CD4-positive, alpha-beta T cell treated with Interferon gamma for 1 hour (primary cell): ENCODE data around the gene HES6.
A peak's percentile ranks its signal among the peaks of the same experiment; 100 is the strongest.

Experiments used
- DNase-seq: peaks from one replicate; pipeline ENCODE4 v3.0.0-alpha.2; 2020

The HES6 gene

DNA sequence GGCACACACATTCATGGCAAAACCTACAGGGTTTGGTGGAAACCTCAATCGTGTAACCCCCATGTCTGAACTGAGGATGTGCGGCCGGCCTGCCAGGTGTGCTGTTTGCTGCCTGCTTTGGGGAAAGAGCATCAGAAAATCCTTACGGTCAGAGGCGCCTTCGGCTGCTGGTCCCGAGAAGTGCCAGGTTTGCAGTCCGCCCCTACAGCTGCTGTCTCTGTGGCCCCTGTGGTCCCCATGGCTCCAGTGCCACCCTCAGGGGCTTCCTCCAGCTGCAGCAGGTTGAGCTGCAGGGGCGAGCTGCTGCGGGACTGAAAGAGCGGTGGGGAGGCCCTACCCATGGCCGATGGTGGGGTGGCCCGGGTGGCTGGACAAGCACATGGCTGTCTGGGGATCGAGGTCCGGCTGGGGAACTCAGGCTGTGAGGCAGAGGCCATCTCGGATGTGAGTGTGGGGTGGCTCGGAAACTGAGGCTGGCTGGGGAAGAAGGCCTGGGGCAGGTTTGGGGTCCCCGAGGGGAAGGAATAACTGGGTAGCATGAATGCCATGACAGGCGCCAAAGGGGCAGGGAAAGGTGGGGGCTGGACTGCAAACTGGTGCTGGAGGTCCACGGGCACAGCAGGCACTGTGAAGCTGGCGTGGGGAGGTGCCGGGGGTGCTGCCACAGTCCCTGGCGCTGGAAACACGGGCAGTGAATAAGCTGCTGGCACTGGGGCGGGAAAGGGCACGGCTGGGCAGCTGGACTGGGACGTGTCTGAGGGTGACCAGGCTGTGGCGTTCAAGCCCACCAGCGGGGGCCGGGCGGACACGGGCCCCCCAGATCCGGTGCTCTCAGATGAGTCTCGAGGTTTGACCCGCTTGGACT, 13.2 kb upstream of the HES6 start:
- no peak for DNase-seq

DNA sequence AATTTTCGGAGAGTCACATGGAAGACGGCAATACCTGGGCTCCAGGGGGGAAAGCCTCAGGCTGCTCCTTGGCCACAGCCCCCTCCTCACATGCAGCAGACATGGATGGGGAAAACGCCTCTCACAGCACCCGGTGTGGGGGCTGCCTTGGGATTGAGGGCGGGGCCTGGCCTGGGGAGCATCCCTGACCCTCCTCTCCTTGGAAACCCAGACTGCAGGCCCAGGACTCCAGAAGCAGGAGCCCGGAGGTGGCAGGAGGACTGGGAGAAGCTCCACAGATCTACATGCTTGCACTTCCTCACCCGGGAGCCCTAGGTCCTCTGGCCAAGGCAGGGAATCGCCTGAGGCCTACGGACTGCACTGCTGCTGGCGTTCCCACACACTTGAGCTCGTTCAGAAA, 12.1 kb upstream of the HES6 start:
- DNase-seq: no peak

DNA sequence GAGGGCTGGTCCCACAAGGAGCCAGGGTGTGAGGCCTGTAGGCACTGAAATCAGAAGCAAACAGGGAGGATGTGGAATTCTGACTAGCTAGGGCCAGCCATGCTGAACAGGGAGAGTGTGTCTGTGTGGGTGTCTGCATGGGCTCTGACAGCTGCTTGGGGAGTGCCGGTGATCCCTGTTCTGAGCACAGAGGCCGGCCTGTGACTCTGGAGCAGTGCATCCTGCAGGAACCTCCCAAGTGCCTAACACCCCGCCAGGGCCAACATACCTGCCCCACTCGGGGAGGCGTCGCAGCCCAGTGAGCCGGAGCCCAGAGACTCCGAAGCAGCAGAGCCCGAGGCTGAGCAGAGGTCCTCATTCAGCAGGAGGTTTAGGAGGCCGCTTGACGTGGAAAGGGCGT, 11.5 kb upstream of the HES6 start:
- DNase-seq: no peak

DNA sequence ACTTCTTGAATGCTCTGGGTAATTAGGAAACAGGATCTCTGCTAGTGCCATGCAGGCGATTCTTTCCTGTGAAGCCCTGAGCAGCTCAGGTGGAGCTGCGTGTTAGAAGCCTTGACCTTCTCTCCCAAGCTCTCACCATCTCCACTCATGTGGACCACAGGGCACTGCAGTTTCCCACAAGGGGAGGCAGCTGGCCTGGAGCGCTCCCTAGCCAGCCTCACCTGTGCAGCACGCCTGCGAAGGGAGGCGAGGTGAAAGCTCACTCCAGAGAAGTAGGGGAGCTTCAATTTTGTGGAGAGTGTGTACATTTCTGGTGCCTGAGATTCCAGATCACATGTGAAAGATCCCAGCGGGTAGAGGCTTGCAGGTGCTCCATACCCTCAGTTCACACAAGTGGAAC, 11.1 kb upstream of the HES6 start:
- no peak for DNase-seq

DNA sequence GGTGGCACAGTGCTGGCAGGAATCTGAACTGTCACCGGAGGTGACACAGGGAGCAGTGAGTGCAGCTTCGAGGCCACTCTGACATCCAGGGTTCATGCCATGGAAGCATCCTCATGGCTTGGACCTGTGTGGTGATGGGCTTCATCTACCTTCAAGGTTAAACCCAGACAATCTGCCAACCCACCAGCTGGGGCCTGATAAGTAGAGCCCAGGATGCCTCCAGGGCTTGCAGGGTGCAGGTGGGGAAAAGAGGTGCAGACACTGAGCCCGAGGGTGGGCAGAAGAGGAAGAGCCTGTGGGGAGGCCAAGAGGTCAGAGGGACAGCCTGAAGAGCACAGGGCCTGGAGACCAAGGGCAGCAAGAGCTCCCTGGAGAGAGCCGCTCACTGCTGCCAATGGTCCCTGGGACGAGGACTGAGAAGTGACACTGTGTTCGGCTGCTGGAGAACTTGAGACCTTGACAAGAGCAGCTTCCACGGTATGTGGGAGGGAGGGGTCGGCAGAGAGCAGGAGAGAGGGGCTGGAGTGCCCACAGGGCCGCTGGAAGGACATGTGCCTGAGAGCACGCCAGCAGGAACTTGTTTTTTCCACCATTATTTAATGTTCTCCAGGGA, 8.1 kb upstream of the HES6 start:
- DNase-seq: no peak

DNA sequence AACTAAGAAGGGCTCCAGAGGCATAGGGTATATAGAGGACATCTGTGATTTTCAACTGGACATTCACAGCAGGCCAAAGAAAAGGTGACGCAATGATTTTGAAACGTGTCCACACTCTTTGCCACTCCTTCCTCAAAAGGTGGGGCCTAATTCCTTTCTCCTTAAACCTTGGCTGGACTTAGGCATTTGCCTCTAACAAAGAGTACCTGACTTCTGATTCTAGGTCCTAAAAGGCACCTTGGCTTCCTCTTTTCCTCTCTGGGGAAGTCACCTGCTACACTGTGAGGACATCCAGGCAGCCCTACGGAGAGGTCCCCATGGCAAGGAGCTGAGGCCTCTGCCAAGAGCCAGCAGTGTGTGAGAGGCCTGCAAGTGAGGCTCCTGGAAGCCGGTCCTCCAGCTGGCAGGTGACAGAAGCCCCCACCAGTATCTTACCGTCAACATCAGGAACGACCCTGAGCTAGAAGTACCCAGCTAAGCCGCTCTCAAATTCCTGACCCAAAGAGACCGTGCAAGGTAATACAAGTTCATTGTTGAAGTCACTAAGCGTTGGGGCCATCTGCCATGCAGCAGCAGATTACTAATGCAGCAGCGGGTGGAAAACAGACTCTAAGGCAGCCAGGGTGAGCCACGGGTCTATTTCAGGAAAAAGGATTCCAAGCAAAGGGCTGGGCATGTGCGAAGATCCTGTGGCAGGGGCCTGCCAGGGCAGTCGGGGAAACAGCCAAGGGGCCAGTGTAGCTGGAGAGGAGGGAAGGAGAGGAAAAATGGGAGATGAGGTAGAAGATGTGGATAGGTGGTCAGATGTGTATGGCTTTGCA, 7.4 kb upstream of the HES6 start:
- no peak for DNase-seq

DNA sequence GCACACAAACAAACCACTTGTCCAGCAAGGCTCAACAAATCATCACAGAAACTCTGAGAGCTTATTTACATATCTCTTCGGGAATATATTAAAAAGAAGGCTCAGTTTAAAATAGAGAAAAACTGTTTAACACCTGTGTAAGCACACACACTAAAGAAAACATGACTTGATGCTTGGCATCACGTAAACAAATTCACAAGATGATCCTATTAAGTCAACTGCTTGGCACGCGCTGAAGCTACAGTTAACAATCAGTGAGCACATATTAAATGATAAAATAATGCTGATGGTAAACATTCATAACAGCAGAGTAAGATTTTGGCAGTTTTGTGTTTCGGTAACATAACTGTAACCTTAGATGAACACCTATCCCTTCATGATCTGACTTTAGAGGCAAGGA, 4.3 kb upstream of the HES6 start:
- DNase-seq: no peak

DNA sequence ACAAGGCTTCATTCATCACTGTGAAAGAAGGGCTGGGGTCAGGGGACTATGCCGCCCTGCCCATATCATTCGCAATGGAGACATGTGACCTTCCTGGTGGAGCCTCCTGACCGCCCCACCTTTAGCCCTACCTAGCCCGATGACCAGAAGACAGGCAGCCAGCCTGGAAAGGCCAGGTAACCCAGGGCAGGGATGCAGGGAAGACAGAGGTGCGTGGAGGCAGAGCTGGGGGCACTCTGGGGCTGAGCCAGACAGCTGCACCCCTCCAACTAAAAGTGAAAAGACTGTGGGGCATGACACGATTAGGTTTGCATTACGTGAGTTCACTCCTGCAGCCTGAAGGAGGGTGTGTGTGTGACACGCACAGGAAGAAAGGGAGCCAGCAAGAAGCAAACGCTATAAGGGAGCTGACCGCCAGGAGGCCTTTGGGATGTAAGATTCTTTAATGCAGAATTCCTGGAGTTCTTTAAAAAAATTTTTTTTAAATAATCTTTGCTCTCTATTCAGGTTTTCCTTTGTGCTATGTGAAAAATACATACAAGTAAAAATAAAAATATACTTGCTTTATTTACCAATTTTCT, 3.7 kb upstream of the HES6 start:
- no peak for DNase-seq

DNA sequence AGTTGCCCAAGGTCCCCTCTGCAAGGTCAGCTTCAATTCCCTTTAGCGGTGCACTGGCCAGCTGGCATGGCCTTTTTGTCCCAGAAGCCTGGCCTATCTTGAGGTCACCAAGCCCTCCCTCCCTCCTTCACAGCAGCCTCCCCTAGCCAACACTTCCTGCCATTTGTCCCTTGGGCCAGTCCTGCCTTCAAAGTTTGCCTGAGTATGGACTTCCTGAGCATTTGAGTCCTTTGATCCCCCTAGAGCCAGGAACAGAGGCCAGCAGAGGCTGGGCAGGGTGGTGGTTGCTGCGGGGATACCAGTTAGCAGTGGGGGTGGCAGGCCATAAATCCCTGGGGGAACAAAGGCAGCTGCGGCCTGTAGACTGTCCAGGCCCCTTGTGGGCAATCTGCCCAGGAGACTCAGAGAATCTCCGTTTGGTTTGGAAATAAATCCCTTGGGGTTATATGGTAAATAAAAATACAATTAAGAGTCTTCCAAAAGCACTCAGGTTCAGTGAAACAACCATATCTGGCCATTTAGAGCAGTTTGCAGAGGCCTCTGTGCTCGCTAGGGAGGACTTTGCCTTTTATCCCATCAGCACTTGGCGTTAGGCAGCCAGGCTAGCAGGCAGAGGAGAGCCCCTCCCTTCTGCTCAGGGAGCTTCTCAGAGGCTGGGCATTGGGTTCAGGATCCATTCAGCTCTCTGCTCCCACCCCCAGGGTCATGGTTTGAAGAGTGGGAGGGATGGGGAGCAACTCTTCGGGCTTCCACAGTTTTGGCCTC, 3.1 kb upstream of the HES6 start:
- DNase-seq: no peak

DNA sequence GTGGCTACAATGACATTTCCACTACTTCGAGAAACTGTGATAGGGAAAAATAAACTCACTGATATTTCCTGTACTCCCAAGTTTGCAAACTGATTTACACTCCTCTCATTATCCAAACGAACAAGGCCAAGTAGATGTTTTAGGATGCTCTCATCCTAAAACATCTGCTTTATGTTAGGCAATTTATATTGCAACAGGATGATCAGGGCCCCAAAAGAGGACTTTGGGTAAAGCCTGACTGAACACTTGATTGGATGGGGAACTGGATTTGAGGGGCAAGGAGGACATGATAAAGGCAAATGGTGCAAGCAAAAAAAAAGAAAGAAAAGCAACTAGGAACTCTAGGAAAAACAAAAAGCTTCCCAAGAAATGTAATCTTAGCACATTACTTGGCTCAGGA, 2.1 kb upstream of the HES6 start:
- no peak for DNase-seq

DNA sequence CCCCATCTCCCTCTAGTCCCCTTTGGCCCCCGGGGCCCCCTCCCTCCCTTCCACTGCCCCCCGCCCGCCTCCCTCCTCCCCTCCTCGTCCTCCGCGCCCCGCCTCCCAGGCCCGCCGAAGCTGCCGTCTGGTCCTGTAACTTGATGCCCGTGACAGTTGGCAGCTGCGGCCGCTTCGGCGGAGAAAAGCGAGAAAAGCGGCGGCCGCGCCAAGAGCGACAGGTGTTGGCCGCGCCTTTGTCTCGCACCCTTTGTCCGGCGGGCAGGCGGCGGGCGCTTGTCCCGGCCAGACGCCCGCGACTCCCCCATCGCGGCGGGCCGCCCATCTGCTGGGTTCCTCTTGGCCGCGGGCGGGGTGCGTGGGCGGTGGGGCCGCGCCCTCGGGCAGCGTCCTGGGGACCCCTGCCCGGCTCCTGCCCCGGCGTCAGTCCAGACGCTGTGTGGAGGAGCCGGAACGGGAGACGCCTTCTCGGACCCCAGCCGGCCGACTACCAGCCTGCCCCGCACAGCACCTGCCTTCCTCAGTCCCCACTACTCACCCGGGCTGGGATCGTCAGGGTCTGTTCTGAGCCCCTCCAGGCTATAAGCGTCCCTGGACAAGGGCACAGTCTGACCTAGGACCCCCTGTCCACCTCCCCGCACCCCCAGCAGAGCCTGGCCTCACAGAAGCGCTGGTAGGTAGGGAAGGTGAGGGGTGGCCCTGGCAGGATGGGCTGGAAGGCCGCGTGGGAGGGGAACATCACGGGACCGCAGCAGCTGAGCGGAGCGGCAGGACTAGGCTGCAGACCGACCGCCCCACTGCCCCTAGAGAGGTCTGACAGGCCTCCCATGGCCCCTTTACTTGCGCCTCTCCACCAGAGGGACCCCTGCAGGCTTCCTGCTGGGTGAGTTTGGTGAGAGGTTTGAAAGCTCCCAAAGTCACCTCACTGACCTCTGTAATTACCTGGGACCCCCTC, 1.2 kb upstream of the HES6 start:
- peak; percentile 23 for DNase-seq

DNA sequence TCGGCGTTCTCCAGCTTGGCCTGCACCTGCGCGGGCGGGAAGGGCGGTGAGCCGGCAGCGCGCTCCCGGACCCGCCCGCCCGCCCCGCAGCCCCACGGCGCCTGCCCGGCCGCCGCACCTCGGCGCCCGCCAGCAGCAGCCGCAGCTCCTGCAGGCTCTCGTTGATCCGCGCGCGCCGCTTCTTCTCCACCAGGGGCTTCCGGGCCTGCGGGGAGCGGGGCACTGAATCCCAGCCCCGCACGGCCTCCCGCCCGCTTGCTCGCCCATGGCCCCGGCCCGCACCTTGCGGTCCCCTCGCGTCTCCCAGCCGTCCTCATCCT, 335 bp downstream of the HES6 start:
- peak; percentile 18 for DNase-seq

DNA sequence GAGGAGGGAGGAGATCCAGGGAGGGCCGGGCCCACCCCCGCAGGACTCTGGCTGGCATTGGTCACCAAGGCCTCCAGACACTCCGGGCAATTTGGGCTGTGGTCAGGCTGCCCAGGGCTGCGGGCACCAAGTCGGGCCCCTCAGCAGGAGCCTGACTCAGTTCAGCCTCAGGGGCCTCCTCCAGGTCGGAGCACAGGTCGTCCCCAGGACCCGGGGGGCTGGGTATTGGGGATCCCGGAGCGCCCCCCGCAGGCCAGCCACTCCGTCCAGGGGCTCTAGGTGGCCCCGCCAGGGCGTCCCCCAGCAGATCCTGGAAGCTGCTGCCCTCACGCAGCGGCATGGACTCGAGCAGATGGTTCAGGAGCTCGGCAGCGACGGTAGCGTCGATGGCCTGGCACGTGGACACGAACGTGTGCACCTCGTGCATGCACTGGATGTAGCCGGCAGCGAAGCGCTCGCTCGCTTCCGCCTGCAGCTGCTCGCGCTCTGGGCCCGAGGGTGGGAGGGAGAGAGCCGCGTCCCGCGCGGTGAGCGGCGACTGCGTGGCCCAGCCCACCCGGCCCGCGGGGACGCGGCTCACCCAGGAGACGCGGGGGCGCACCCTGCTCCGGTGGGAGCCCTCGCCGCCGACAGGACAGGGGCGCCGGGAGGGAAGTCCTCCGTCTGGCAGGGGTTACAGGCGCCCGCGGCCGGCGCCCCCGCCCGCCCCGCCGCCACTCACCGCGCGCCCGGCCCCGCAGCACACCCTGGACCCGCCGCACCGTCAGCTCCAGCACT, 884 bp downstream of the HES6 start:
- peak; percentile 48 for DNase-seq

DNA sequence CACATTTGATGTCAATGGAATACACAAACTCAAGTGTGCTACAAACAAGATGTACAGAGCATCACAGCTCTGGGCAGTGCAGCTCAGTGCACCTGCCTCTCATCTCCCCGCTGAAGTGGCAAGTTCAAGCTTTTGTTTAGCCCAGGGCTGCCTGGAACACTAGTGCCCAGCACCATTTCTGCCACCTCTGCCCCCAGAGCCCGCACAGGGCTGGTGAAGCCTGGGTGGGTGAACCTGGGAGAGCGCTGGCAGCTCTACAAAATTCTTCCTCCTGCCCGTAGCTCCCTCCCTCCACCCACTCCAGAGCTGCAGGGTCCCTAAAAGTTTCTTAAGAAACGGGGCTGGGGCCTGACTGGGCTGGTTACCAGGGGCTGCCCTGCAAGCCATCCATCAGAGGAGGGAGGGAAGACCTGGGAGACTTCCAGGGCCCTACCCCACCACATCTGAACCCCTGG, 1.5 kb downstream of the HES6 start:
- no peak for DNase-seq

DNA sequence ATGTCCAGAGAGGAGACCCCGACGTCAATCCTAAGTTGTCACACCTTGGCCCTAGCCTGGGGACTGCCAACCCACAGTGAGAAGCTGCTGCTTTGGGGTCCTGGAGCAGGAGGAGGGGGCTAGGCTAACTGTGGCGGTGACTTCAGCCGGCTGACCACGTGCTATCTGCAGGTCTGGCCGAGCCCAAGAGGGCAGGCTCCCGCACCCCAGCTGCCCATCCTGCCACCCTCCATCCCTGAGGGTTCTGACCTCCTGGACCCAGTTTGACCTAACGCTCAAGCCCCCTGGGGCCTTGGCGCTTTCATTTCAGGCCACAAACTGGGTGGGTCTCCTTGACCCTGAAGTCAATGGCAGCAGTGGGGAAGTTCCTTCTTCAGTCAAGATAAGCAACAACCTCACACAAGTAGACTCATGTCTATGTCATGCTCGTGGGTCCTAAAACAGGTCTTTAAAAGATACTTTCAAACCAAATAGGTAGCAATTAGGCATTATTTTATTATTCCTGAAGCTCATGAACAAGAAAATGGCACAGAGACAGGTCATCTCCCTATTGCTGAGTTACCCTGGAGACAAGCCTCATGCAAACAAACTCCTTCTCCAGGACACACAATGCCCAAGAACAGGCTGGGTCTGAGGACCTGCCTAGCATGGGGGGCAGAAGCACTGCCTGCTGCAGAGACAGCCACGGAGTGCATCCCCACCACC, 2.3 kb downstream of the HES6 start:
- DNase-seq: no peak

DNA sequence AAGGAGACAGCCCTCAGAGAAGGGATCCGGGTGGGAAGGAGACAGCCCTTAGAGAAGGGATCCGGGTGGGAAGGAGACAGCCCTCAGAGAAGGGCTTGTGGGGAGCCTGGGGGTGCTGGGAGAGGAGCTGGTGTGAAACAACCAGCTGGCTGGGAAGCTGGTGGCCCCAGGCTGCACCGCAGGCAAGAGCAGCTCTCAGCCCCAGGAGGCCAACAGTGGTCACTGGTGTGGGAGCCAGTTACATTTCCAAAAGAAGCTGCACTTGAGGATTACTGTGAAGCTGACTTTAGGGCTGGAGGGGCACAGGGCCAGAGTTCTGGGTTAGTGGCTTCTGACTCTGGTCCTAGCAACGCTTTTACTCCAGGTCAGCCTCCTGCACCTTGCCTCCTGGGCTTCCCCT, 3.3 kb downstream of the HES6 start:
- DNase-seq: no peak

DNA sequence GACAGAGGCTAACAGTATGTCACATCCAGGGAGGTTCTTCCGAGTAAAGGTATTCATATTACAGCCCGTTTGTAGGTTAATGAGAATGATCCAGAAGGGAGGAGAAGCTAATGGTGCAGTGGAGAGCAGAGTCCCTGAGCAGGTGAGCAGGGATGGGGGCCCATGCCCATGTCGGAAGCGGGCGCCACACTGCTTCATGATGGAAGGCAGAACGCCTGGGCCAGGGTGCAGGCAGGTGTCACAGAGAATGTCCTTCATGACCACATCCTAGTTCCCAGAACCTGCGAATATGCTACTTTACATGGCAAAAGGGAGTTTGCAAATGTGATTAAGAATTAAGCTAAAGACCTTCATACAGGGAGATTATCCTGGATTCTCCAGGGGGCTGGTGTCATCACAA, 4.0 kb downstream of the HES6 start:
- DNase-seq: no peak

DNA sequence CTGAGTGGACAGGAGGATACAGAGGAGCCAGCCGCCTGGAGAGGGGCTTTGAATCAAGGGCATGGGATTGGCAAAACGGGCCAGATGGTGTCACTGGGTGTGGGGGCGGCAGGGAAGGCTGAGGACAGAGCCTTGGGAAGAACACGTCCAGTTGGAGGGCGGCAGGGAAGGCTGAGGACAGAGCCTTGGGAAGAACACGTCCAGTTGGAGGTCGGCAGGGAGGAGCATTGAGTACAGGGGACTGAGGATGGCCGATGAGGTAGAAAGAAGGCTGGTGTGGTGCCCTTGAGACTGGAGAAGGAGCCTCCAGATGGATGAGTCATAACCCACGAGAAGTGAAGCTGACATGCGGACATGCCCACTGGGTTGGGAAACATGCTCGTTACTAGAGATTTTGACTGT, 4.5 kb downstream of the HES6 start:
- no peak for DNase-seq

DNA sequence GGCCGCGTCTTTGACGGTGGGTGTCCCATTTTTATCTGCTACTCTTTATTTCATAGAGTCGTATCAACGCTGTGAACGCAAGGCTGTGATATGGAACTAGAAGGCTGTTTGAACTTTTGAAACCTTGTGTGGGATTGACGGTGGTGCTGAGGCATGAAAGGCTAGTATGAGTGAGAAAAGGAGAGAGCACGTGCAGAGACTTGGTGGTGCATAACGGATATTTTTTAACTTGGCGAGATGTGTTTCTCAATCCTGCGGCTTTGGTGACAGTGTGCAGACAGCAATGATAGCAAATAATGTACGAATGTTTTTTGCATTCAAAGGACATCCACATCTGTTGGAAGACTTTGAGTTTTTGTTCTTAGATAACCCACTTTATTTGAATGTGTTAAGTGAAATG, 6.2 kb downstream of the HES6 start:
- DNase-seq: no peak

DNA sequence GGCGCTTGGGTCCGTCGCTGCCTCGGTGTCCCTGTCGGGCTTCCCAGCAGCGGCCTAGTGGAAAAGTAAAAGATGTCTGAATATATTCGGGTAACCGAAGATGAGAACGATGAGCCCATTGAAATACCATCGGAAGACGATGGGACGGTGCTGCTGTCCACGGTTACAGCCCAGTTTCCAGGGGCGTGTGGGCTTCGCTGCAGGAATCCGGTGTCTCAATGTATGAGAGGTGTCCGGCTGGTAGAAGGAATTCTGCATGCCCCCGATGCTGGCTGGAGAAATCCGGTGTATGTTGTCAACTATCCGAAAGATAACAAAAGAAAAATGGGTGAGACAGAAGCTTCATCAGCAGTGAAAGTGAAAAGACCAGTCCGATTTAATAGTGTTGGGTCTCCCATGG, 8.0 kb downstream of the HES6 start:
- DNase-seq: no peak
